Suppressor macrophage treated with lipopolysaccharide for 1 hour (primary cell): ENCODE results near the gene RPTOR.

Experiments
- DNase-seq, 3 donors: peaks; one replicate each; pipeline ENCODE4 v3.0.0-alpha.2; 2020 to 2022

Gene RPTOR

GRCh38 chr17:80668375-80669148, 123.9 kb downstream of the RPTOR start:
- no peak for DNase-seq

- no peak for DNase-seq
These were observed 126.6 kb downstream of the RPTOR start for GRCh38 chr17:80671039-80671824.

GRCh38 chr17:80671825-80672110, 127.1 kb downstream of the RPTOR start:
- no peak for DNase-seq

- DNase-seq = no peak
These were observed 128.7 kb downstream of the RPTOR start for GRCh38 chr17:80673152-80673920.

- no peak for DNase-seq
These were observed 130.9 kb downstream of the RPTOR start for GRCh38 chr17:80675438-80676095.

- no peak for DNase-seq
These were observed 131.4 kb downstream of the RPTOR start for GRCh38 chr17:80676096-80676466.

GRCh38 chr17:80676564-80676963, 131.9 kb downstream of the RPTOR start:
- no peak for DNase-seq

- no peak for DNase-seq
These were observed 132.6 kb downstream of the RPTOR start for GRCh38 chr17:80677214-80677756.

GRCh38 chr17:80679816-80680215, 135.2 kb downstream of the RPTOR start:
- no peak for DNase-seq

- no peak for DNase-seq
These were observed 136.6 kb downstream of the RPTOR start for GRCh38 chr17:80681215-80681614.

- DNase-seq = no peak
These were observed 137.7 kb downstream of the RPTOR start for GRCh38 chr17:80682372-80682771.

- DNase-seq = no peak
These were observed 139.0 kb downstream of the RPTOR start for GRCh38 chr17:80683625-80684104.

GRCh38 chr17:80687839-80688238, 143.2 kb downstream of the RPTOR start:
- DNase-seq = no peak

GRCh38 chr17:80689129-80689619, 144.5 kb downstream of the RPTOR start:
- no peak for DNase-seq

GRCh38 chr17:80691784-80692183, 147.1 kb downstream of the RPTOR start:
- DNase-seq = no peak

GRCh38 chr17:80692931-80693467, 148.4 kb downstream of the RPTOR start:
- no peak for DNase-seq

- DNase-seq = no peak
These were observed 148.9 kb downstream of the RPTOR start for GRCh38 chr17:80693511-80693910.

- DNase-seq = no peak
These were observed 149.7 kb downstream of the RPTOR start for GRCh38 chr17:80694085-80694991.

- DNase-seq = no peak
These were observed 150.6 kb downstream of the RPTOR start for GRCh38 chr17:80694992-80695912.

GRCh38 chr17:80695979-80696378, 151.3 kb downstream of the RPTOR start:
- no peak for DNase-seq
